GM21390 (cell line): Measurements from ENCODE around the gene FSD1.
"Not testable (repeated sequence)": the region's sequence is repeated elsewhere in the genome, so short reads cannot be mapped to it uniquely, and the experiment has no call there.

Experiments
- ATAC-seq: cut with Tn5 transposase; IDR thresholded peaks from one replicate; pipeline ENCODE4 v1.9.1; 2021; ENCODE audit not compliant: unreplicated experiment

Gene FSD1

DNA sequence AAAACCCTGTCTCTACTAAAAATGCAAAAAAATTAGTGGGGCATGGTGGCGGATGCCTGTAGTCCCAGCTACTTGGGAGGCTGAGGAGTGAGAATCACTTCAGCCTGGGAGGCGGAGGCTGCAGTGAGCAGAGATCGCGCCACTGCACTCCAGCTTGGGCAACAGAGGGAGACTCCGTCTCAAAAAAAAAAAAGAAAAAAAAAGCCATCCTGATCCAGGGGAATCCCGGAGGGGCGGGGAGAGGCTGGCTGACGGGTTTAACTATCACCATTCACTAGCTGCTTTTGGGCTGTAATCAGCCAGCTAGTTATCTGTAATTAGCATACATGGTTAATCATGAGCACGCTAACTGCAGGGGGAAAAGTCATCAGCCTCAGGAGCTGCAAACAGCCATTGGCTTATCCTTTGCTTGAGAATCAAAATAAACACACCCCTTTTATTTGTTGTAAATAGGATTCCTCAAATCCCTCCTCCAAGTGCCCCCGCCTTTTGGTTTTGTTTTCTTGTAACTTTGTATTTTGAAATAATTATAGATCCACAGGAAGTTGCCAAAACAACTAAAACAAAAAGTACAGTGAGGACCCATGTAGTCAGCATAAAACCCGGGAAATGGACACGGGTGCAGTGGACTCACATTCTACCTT, 9.6 kb downstream of the FSD1 start:
- no peak for ATAC-seq

- no peak for ATAC-seq
These were observed 12.6 kb downstream of the FSD1 start for GRCh38 chr19:4316956-4317355.

DNA sequence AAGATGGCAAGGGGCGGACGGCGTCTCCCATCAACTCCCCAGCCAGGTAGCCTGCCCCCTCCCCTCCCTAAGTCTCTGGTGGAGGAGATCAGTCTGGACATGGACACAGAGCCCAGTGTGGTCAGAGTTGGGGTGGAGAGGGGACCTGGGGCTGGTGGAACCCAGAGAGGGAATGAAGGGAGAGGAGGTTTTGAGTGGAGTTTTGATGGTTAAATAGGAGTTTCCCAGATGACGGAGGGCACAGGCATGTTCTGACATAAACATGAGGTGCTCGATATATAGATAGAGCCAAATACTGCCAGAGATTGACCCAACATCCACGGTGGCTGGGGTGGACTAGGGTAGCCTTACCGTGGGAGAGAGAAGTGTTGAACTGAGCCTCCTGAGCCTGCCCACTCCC, 14.1 kb downstream of the FSD1 start:
- ATAC-seq: no peak

DNA sequence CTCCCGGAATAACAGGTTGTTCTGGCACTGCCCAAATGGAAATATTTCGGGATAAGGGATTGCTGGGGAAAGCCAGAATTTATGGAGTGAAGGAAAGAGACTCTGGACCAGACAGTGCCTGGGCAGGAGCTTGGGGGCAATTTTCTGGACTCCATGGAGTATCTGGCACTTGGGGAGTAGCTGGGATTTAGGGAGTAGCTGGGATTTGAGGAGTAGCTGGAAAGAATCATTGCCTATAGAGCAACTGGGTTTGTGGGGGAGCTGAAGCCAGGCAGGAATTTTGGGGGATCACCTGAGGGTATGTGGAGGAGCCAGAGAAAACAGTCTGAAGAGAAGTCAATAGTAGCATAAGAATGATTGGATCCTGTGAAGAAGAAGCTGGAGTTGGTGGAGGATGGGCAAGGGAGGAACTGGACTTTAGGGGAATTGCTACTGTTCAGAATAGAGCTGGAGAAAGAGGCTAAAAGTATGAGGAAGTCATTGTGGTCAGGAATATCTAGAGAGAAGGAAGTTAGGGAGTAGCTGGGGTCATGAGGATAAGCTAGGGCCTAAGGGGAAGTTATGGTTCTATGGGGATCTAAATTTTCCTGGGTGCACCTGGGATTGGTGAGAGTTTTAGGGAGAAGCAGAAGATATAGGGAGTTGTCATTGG, 14.8 kb downstream of the FSD1 start:
- ATAC-seq: no peak

GRCh38 chr19:4320419-4320818, 16.0 kb downstream of the FSD1 start:
- no peak for ATAC-seq

DNA sequence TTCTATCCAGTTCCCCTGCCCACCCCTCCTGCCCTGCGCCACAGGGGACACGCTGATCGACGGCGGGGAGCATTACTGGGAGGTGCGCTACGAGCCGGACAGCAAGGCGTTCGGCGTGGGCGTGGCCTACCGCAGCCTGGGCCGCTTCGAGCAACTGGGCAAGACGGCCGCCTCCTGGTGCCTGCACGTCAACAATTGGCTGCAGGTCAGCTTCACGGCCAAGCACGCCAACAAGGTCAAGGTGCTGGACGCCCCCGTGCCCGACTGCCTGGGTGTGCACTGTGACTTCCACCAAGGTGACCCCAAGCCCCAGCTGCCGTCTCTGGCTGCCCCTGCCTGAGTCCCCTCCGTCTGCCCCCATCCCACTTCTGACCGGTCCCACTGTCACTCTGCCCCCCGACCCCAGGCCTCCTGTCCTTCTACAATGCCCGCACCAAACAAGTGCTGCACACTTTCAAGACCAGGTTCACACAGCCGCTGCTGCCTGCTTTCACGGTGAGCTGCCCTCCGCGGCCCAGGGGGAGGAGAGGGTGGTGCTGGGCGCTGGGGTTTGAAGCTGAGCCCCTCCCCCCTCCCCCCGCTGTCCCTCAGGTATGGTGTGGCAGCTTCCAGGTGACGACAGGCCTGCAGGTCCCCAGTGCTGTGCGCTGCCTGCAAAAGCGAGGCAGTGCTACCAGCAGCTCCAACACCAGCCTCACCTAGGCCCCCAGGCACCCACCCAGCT, 18.7 kb downstream of the FSD1 start:
- no peak for ATAC-seq

GRCh38 chr19:4323692-4324091, 19.3 kb downstream of the FSD1 start:
- no peak for ATAC-seq

- ATAC-seq: no peak
These were observed 19.8 kb downstream of the FSD1 start for GRCh38 chr19:4324228-4324627.

- ATAC-seq: no peak
These were observed 21.9 kb downstream of the FSD1 start for GRCh38 chr19:4326215-4326836.

DNA sequence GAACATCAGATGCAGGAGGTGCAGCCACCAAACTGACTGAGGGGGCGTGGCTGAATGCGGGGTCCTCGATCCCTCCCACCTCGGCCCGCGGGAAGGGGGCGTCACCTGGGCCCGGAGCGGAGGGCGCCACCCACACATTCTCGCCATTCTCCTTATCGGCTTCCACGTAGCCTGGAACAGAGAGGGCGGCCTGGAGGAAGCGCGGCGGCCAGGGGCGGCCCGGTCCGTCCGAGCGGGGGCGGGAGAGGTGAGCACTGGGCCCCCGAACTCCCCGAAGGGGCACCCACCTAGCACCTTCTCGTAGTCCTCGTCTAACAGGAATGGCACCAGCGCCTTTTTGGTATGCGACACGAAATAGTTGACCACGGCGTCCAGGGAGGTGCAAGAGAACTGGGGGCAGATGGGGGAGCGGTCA, 22.4 kb downstream of the FSD1 start:
- ATAC-seq: no peak

- ATAC-seq: no peak
These were observed 23.0 kb downstream of the FSD1 start for GRCh38 chr19:4327252-4327876.

DNA sequence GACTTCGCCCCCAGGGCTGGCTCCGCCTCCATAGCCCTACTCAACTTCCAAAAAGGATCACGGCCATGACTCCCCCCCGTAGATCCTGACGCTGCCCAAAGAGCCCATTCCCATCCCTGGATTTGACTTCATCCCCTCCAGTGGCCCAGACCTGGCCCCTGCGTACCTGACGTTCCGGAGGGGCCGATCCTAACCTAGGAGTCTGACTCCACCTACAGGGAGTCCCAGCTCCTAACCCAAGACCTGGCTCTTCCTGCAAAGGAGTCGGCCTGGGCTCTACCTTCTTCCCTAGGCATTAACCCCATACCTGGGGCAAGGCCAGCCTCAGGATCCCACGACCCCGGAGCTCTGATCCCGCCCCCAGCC, 23.5 kb downstream of the FSD1 start:
- ATAC-seq: peak; percentile 10

DNA sequence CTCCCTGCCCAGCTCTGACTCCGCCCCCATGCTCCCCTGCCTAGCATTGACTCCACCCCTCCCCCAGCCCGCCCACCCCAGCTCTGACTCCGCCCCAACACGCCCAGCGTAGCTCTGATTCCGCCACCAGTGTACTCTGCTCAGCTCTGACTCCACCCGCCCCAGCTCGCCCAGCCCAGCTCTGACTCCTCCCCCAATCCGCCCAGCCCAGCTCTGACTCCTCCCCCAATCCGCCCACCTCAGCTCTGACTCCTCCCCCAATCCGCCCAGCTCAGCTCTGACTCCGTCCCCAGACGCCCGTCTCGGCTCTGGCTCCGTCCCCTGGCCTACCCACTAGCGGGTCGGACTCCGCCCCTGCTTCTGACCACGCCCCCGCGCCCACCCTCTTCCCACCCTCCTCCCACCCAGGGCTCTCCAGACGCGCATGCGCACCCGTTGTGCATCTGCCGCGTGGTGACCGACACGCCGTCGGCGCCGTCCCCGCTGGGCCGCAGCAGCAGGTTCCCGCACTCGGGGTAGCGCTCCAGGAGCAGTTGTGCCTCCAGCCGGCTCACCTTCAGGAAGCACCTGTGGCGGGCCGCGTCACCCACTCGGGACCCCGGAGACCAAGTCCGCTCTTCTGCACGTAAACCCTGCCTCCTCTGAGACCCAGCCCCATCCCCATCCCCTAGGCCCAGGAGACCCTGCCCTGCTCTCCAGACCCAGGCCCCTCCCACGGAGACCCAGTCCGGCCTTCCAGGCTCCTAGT, 24.0 kb downstream of the FSD1 start:
- peak; percentile 79 for ATAC-seq

- ATAC-seq: not testable (repeated sequence)
These were observed 24.7 kb downstream of the FSD1 start for GRCh38 chr19:4328991-4329681.

DNA sequence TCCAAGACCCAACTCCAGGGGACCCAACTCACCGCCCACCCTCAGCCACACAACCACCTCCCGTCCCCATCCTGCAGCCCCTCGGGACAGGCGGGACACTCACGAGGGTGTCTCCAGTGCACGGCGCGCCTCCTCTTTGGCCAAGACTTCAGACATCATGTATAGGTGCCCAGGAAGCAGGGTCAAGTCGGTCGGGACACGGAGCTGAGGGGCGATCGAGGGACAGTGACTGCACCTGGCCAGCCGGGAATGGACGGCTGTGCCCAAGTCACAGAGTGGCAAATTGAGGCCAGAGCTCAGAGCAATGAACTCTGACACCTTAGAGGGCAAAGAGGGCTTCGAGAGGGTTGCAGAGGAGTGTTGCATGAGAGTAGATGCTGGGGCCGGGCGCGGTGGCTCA, 25.5 kb downstream of the FSD1 start:
- ATAC-seq: no peak

DNA sequence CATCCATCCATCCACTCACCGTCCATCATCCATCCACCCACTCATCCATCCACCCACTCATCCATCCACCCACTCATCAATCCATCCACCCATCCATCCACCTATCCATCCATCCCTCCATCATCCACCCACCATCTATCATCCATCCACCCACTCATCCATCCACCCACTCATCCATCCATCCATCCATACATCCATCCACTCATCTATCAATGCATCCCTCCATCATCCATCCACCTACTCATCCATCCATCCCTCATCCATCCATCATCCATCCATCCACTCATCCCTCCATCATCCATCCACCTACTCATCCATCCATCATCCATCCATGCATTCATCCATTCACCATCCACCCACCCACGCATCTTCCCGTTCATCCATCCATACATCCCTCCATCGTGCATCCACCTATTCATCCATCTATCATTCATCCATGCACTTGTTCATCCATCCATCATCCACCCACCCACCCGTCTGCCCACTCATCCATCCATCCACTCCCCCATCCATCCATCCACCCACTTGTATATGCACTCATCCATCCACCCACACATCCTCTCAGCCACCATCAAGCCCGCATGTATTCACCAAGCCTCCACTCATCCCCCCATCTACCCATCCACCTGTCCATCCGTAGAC, 30.7 kb downstream of the FSD1 start:
- no peak for ATAC-seq

- no peak for ATAC-seq
These were observed 33.6 kb downstream of the FSD1 start for GRCh38 chr19:4337906-4338440.

GRCh38 chr19:4338441-4339355, 34.3 kb downstream of the FSD1 start, which contains the start of gene STAP2:
STAP2 (minus strand) TSS chr19:4338827; CDS start chr19:4338753, 74 bp downstream.
- ATAC-seq: no peak
